CD4-positive, alpha-beta T cell treated with Interferon alpha-2 for 1 hour (primary cell): Measurements from ENCODE around the gene VPS52.

Experiments used
- DNase-seq, 2 donors: peaks; one replicate each; pipeline ENCODE4 v3.0.0-alpha.2; 2020 to 2022

The VPS52 gene

DNA sequence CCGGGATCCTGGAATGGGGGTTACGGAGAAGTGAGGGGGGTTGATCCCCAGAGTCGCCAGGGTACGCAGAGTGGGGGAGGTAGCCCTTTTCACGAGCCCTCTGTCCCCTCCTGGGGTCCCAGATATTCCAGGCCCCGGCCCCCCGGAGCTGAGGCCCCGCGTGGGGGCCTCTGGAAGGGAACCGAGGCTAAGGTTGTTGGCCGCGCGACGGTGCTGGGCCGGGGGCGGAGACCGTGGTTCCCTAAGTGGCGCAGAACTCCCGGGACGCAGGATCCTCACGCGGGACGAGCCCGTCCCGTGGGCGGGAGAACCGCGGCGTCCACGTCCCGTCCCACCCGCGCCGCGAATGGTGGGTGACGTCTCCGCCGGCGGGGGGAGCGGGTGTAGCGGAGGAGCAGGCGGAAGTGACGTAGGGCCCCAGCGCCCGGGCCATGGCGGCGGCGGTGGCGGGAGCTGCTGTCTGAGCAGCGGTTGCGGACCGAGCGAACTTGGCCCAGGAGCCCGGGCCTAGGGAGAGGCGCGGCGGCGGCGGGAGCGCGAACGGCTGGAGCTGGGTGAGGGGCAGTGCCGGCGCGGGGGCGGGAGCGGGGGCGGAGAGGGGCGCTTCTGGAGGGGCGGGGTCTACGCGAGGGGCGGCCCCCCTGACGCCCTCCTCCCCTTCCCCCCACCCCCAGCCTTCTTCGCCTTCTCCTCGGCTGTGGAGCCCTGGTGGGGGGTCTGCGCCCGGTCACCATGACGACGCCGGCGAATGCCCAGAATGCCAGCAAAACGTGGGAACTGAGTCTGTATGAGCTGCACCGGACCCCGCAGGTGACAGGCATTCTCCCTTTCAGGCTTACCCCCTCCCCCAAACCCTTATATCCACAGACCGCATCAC is 63.3 kb downstream of the VPS52 start, which contains the start of gene RING1:
TSS of gene RING1 (plus strand) at position 410 of the 877 bp plus-strand sequence. CDS start at position 733, 323 bp downstream.
- peak; percentile 86 to 89 for DNase-seq

DNA sequence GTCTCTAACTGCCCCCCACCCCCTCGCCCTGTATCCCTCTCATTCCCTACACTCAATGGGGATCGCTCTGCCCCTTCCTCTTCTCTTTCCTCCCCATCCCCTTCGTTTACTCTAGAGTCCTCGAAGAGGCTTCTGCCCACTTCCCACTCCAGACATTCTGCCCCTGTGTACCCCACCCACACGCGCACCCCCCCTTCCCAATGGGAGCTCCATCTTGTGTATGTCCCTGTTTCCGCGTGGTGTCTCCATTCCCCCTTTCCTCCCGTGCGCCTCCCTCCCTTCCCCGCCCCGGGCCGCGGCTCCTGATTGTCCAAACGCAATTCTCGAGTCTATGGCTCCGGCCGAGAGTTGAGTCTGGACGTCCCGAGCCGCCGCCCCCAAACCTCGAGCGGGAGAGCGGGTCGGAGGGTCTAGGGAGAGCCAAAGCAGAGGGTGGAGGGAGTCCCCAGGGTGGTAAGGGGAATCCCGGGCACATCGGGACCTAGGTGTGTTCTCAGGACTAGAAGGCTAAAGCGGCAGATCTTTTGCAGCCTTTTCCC is 64.1 kb downstream of the VPS52 start:
- DNase-seq, result no peak

DNA sequence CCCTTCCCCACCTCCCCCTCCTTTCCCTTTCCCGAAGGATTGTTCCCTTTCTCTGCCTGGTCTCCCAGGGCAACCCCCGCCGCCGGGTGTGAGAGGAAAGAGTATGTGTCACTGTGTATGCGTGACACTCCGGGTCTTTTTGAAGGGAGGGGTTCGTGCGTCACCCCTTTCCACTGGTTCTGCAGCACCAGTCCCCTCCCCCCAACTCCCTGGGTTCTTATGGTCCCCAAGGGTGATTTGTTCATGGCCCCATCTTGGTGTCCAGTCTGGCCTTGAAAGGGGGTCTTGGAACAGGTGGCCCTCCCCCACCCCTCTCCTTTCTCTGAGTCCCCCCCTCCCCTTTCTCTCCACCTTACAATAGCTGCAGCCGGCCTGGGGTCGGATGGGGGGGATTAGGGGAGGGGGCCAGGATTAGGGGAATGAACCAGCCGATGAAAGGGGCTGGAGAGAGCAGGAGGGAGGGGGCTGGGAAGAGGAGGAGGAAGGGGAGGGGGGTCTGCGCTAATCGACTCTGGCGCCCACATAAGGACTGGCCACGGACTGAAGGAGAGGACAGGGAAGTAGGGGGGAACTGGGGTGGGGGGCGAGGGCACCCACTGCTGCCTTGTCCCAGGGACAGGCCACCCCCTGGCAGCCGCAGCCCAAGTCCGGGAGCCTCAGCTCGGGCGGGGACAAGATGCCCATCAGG is 64.7 kb downstream of the VPS52 start:
- DNase-seq, result no peak

DNA sequence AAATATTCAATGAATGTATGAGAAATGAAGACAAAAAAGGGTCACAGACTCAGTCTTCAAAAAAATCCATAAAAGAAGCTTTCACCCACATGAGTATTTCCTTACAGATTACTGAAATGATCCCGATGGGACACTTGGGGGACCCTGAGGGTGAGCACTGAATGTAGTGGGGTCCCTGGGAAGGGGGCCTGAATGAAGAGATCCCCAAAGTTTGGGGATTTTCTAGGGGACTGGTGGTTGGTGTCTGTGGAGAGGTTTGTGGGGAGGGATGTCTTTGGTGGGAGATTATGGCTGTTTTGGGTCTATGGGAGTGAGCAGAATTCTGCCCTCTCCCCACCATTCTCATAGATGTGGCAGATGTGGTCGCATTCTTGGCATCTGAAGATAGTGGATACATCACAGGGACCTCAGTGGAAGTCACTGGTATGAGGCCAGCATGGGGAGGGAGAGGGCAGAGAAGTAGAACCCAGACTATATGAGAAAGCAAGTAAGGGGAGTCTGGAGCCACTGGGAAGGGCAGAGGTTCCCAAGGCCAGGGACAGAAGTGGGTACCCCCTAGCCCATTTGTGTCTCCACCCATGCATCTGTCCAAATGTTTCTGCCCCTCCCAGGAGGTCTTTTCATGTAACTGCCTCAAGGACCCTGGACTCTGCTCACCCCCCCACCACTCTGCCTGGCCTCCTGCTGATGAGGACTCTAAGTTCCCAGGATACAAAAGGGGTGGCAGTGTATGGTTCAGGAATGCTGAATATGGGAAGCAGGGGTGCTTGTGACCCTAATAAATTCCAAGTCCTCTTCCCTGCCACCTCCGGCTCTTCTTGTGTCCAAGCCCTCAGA is 65.4 kb downstream of the VPS52 start:
- DNase-seq, result no peak

DNA sequence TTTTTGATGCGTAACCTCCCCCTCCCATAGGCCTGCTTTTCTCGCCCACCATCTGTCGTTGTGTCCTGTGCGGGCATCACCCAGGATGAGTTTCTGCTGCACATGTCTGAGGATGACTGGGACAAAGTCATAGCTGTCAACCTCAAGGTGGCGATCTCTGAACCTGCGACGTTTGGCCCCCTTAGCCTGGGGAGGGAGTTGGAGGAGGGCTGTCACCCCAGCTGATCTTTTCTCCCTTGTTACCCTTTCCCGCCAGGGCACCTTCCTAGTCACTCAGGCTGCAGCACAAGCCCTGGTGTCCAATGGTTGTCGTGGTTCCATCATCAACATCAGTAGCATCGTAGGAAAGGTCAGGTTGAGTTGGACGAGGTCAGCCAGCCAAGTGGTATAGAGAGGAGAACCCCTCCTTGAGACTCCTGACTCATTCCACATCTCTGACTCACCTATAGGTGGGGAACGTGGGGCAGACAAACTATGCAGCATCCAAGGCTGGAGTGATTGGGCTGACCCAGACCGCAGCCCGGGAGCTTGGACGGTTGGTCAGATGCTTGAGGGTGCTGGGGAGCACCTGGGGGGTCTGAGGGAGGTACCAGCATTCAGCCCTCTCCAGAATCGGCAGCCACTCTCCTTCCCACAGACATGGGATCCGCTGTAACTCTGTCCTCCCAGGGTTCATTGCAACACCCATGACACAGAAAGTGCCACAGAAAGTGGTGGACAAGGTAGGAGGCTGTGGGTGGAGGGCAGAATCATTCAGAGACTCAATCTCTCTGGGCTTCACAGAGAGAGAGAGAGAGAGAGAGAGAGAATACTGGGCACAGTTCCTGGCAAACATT is 66.3 kb downstream of the VPS52 start:
- no peak for DNase-seq

DNA sequence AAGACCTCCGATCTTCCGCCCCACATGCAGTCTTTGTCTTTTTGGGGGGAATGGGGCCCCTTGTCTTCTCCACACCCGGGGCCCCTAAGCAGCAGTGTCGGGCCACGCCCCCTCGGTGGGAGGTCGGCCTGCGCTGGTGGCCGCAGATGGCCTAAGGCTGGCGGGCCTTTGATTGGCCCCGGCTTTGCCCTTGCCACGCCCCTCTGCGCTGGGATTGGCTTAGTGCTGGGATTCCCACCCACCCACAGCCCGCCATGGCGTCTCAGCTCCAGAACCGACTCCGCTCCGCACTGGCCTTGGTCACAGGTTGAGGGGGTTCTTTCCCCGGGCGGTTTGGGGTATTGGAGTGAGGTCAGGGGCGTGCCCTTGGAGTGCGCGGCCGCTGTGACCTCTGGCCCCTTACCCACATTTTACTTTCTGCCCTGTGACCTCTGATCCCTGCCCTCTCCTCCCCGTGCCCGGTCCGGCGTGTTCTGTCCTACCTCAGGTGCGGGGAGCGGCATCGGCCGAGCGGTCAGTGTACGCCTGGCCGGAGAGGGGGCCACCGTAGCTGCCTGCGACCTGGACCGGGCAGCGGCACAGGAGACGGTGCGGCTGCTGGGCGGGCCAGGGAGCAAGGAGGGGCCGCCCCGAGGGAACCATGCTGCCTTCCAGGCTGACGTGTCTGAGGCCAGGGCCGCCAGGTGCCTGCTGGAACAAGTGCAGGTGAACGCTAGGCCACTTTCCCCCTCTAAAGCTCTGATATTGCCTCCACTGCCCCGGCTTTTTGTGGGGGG is 67.1 kb downstream of the VPS52 start, which contains the start of gene HSD17B8:
TSS of gene HSD17B8 (plus strand) at position 241 of the 776 bp plus-strand sequence. CDS start at position 255, 14 bp downstream.
- peak; percentile 90 to 94 for DNase-seq

DNA sequence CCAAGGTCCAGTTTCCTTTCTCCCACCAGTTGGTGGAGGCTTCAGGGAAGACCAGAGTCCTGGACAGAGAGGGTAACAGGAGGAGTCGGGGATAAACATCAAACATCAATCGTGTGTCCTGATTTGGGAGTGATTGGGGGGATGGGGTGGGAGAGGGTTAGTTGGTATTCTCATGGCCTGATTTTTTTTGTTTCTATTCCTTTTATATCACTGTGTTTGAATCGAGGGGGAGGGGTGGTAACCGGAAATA is 67.6 kb downstream of the VPS52 start:
- no peak for DNase-seq

DNA sequence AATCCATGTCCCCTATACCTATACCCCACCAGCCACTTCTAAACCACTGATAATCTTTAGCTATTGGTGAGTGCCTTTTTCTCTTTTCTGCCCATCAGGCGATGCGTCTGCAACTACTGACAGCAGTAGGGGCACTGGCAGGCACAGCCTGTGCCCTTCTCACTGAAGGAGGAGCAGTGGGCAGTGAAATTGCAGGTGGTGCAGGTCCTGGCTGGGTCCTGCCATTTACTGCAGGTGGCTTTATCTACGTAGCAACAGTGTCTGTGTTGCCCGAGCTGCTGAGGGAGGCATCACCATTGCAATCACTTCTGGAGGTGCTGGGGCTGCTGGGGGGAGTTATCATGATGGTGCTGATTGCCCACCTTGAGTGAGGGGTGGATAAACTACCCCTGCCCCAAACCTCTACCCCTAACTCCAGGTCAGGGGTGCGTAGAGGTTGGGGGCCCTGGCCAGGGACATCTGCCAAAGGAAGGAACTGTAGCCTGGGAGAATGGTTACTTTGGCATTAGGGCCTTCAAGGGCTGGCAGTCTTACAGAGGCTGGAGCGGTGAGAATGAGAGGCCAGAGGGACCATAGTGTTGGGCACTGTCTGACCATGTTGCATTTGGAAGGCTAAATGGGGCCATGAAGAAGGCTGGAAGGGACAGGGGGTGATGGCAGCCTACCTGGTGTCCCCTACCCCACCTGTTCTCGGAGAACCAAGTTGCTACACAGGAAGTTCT is 68.1 kb downstream of the VPS52 start:
- no peak for DNase-seq

DNA sequence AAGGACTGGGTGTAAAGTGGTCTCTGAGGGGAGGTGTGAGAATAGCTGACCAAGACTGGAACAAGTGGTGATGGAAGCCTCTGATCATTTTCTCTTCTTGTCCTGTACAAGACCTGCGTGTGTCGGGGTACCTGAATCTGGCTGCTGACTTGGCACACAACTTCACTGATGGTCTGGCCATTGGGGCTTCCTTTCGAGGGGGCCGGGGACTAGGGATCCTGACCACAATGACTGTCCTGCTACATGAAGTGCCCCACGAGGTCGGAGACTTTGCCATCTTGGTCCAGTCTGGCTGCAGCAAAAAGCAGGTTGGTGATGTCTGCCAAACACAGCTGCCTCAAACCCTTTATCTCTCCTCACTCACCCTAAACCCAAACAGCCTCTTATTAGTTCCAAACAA is 68.9 kb downstream of the VPS52 start:
- no peak for DNase-seq

DNA sequence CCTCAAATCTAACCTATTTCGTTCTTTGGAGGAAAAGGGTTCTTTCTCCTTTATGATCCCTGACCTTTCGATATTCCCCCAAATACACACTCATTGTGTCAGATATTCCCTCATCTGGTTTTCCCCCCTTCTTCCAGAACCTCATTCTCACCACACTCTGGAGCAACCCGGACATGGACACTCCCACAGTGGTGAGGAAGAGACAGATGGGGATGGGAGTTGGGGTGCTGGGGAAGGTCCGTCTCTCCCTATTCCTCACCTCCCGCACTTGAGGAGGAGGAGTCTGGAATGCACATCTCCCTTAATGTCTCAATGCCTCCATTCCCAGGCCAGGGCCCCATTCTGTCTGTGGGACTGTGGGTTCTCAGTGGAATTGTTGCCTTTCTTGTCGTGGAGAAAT is 69.7 kb downstream of the VPS52 start:
- DNase-seq, result no peak

DNA sequence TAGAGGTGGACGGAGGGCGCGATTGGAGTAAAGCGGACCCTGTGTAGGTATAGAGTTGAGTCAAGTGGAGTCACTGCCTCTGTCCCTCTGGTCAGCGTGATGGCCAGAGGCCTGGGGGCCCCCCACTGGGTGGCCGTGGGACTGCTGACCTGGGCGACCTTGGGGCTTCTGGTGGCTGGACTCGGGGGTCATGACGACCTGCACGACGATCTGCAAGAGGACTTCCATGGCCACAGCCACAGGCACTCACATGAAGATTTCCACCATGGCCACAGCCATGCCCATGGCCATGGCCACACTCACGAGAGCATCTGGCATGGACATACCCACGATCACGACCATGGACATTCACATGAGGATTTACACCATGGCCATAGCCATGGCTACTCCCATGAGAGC is 70.5 kb downstream of the VPS52 start:
- DNase-seq, result no peak
